Fibroblast of lung (primary cell): ENCODE data around the gene SH3GL2. TPM values are rescaled to one million over a fixed set of nuclear protein-coding genes. Genes with fewer than 3 reads are reported as not detected.

Experiments
- DNase-seq, 2 donors: peaks; one replicate each; pipeline versions ENCODE4 v3.0.0 to v3.0.0-alpha.2; 2010; ENCODE audit warnings: low read depth in 2 of 2
- H2AFZ ChIP-seq: 2 replicates; pipeline ENCODE4 v1.5.1; 2012; ENCODE audit warnings: low read length, control low read depth, inconsistent platforms
- H3K27ac ChIP-seq: 2 replicates; pipeline ENCODE4 v1.5.1; 2011; ENCODE audit warnings: low read length, control low read depth; ENCODE audit not compliant: insufficient read depth
- H3K27me3 ChIP-seq: 2 replicates; pipeline ENCODE4 v1.5.1; 2011; ENCODE audit warnings: mild to moderate bottlenecking, low read length; ENCODE audit not compliant: control insufficient read depth, insufficient read depth
- H3K36me3 ChIP-seq: 2 replicates; pipeline ENCODE4 v1.5.1; 2011; ENCODE audit warnings: low read length; ENCODE audit not compliant: control insufficient read depth, insufficient read depth
- H3K4me1 ChIP-seq: 2 replicates; pipeline ENCODE4 v1.5.1; 2011; ENCODE audit warnings: low read length; ENCODE audit not compliant: control insufficient read depth, insufficient read depth; ENCODE audit errors: extremely low read depth
- H3K4me2 ChIP-seq: 2 replicates; pipeline ENCODE4 v1.5.1; 2011; ENCODE audit warnings: low read length, control low read depth; ENCODE audit not compliant: insufficient read depth; ENCODE audit errors: extremely low read depth
- H3K4me3 ChIP-seq, 4 experiments: fragments of 200-600 bp in 1 of 4; sonication (generic) in 1 of 4; replicated peaks in 1 of 4; 2 replicates each; pipeline ENCODE4 v1.5.1; 2011 to 2016; ENCODE audit warnings: low read length in 4 of 4, low read depth in 3 of 4, mild to moderate bottlenecking in 3 of 4, control low read depth in 2 of 4, inconsistent platforms in 1 of 4, mixed read lengths in 1 of 4; ENCODE audit not compliant: insufficient read depth in 1 of 4; ENCODE audit errors: control extremely low read depth in 1 of 4
- H3K79me2 ChIP-seq: 2 replicates; pipeline ENCODE4 v1.5.1; 2012; ENCODE audit warnings: mild to moderate bottlenecking, low read length, inconsistent platforms; ENCODE audit not compliant: control insufficient read depth, insufficient read depth
- H3K9ac ChIP-seq: 2 replicates; pipeline ENCODE4 v1.5.1; 2011; ENCODE audit warnings: mild to moderate bottlenecking, low read length, control low read depth; ENCODE audit not compliant: insufficient read depth
- H3K9me3 ChIP-seq: 2 replicates; pipeline ENCODE4 v1.5.1; 2012; ENCODE audit warnings: low read depth, low read length; ENCODE audit not compliant: control insufficient read depth, insufficient read depth
- H4K20me1 ChIP-seq: 2 replicates; pipeline ENCODE4 v1.5.1; 2011; ENCODE audit warnings: low read length; ENCODE audit not compliant: control insufficient read depth, insufficient read depth; ENCODE audit errors: extremely low read depth
- CTCF ChIP-seq, 2 donors: IDR thresholded peaks in 1 of 2; conservative IDR thresholded peaks in 1 of 2; 1 replicate in 1 of 2; 2 replicates in 1 of 2; pipeline ENCODE4 v1.5.1; 2011 to 2012; ENCODE audit warnings: low read length in 2 of 2, control low read depth in 1 of 2, inconsistent platforms in 1 of 2, low read depth in 1 of 2, mild to moderate bottlenecking in 1 of 2
- EZH2 ChIP-seq: IDR thresholded peaks from 2 replicates; pipeline ENCODE4 v1.5.1; 2012; ENCODE audit warnings: low read length, control low read depth, mild to moderate bottlenecking; ENCODE audit errors: missing control alignments
- polyA plus RNA-seq, 2 donors: library from polyadenylated mRNA; depleted of rRNA in 1 of 2; stranded (reverse) in 1 of 2; unstranded in 1 of 2; fragments of >200 nt; gene quantifications; 2 replicates each; pipeline ENCODE4 v1.2.1, GENCODE V29; 2011 to 2012; ENCODE audit warnings: missing spikeins in 1 of 2
- total RNA-seq: library from RNA; depleted of rRNA; stranded (reverse); fragments of >200 nt; gene quantifications from 2 replicates; pipeline ENCODE4 v1.2.1, GENCODE V29; 2014

The SH3GL2 gene
- total and polyA plus RNA-seq, 2 donors (not counting 1 experiment from before 2014, with no cell fraction given) = 0.17 TPM; not detected in 1

- no peak for DNase-seq
- H2AFZ ChIP-seq = no peak overlapping the region
- H3K4me2 ChIP-seq = no peak overlapping the region
- no peak overlapping the region for H3K9ac ChIP-seq
- no peaks in the 10 kb centered on the region for H3K4me1 ChIP-seq
- H4K20me1 ChIP-seq = no peaks in the 10 kb centered on the region
- no peak for TF ChIP-seq CTCF (conservative IDR thresholded peaks at IDR 0.05 in 1 of 2, IDR thresholded peaks at IDR 0.05 in 1 of 2; ENCODE audit: low read depth in 1 of 2, low read length in 2 of 2)
- TF ChIP-seq EZH2 = no peak
- H3K27ac ChIP-seq = no peak overlapping the region
- H3K9me3 ChIP-seq = no peaks in the 10 kb centered on the region
- H3K79me2 ChIP-seq = no peaks in the 10 kb centered on the region
- no peaks in the 10 kb centered on the region for H3K36me3 ChIP-seq
- H3K27me3 ChIP-seq = no peaks in the 10 kb centered on the region
- no peak overlapping the region for H3K4me3 ChIP-seq
Observed at GRCh38 chr9:17751486-17751885, 172.6 kb downstream of the SH3GL2 start.

GRCh38 chr9:17752021-17752420 is 173.2 kb downstream of the SH3GL2 start:
- H3K4me1 ChIP-seq = no peaks in the 10 kb centered on the region
- H2AFZ ChIP-seq = no peak overlapping the region
- H4K20me1 ChIP-seq = no peaks in the 10 kb centered on the region
- H3K9ac ChIP-seq = no peak overlapping the region
- H3K79me2 ChIP-seq = no peaks in the 10 kb centered on the region
- no peak overlapping the region for H3K4me2 ChIP-seq
- H3K36me3 ChIP-seq = no peaks in the 10 kb centered on the region
- no peak for DNase-seq
- no peak overlapping the region for H3K4me3 ChIP-seq
- H3K27me3 ChIP-seq = no peaks in the 10 kb centered on the region
- TF ChIP-seq EZH2 (no peak), CTCF (conservative IDR thresholded peaks at IDR 0.05 in 1 of 2, IDR thresholded peaks at IDR 0.05 in 1 of 2; ENCODE audit: low read depth in 1 of 2, low read length in 2 of 2) (no peak)
- no peak overlapping the region for H3K27ac ChIP-seq
- H3K9me3 ChIP-seq = no peaks in the 10 kb centered on the region

- Histone ChIP-seq H3K4me1 (no peaks in the 10 kb centered on the region), H3K4me2 (no peak overlapping the region), H4K20me1 (no peaks in the 10 kb centered on the region), H3K27me3 (no peaks in the 10 kb centered on the region), H3K9ac (no peak overlapping the region), H3K4me3 (no peak overlapping the region), H3K27ac (no peak overlapping the region), H3K36me3 (no peaks in the 10 kb centered on the region), H3K79me2 (no peaks in the 10 kb centered on the region), H2AFZ (no peak overlapping the region), H3K9me3 (no peaks in the 10 kb centered on the region)
- DNase-seq = peak in 1 of 2 donors; percentile 11
- TF ChIP-seq CTCF (conservative IDR thresholded peaks at IDR 0.05 in 1 of 2, IDR thresholded peaks at IDR 0.05 in 1 of 2; ENCODE audit: low read depth in 1 of 2, low read length in 2 of 2) (no peak), EZH2 (no peak)
Observed at GRCh38 chr9:17757816-17758215, 178.9 kb downstream of the SH3GL2 start.
